Lower lobe of right lung (tissue), 2 donors: Measurements from ENCODE around the gene ELL. TPM values are rescaled to one million over a fixed set of nuclear protein-coding genes. Genes with fewer than 3 reads are reported as not detected.

Experiments used
- ATAC-seq, 2 donors: fragments of 200-7000 bp; cut with Tn5 transposase; one replicate each; pipeline ENCODE4 v1.9.1; 2020 to 2022; ENCODE audit warnings: mild to moderate bottlenecking in 2 of 2, moderate library complexity in 2 of 2
- DNase-seq: peaks from one replicate; pipeline ENCODE4 v3.0.0-alpha.2; 2020
- H3K27ac ChIP-seq: fragments of 200-600 bp; one replicate; pipeline ENCODE4 v1.8.0; 2022
- H3K27me3 ChIP-seq: fragments of 200-600 bp; one replicate; pipeline ENCODE4 v1.8.0; 2022; ENCODE audit warnings: low read depth
- H3K36me3 ChIP-seq: fragments of 200-600 bp; one replicate; pipeline ENCODE4 v1.8.0; 2022; ENCODE audit warnings: mild to moderate bottlenecking
- H3K4me1 ChIP-seq: fragments of 200-600 bp; one replicate; pipeline ENCODE4 v1.8.0; 2022
- H3K4me3 ChIP-seq: fragments of 200-600 bp; one replicate; pipeline ENCODE4 v1.8.0; 2022; ENCODE audit warnings: mild to moderate bottlenecking
- H3K9me3 ChIP-seq: fragments of 200-600 bp; one replicate; pipeline ENCODE4 v1.8.0; 2022
- intact Hi-C: fragments of 100-400 bp; cut with DNase I; formaldehyde crosslinking; loops from one replicate; pipeline ENCODE4 v1.11.0; 2022
- total RNA-seq: library from RNA; stranded (reverse); fragmentation: NEBNext Ultra II Directional; extraction: Animal tissue kit (Norgen Biotek cat#: 25700); gene quantifications from one replicate; pipeline ENCODE4 v1.2.1, GENCODE V29; 2021
- TF ChIP-seq, protein P1 (sequence below): fragments of 200-600 bp; IDR thresholded peaks from one replicate; pipeline ENCODE4 v1.8.0; 2022; ENCODE audit warnings: antibody characterized with exemption, mild to moderate bottlenecking
- donor health status: DM: no; HTN: yes; CAD: no; lungs with severe emphysema.

Gene ELL
- total RNA-seq, 1 donor from 2014 or later = 19.7 TPM

DNA sequence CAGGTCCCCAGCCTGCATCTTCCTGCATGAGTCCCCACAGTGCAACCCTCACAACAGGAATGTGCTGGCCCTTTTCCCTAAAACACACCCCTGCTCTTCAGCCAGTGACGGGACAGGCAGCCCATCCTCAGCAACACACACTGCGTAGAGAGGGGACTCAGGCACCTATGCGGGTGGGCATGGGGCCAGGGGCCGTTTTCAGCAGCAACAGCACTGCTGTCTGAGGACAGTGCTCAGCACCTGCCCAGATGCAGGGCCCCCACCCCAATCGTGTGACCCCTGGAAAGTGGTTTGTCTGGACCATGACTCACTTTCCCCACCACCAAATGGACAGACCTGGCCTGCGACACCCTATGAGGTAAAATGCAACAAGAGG, 55.9 kb downstream of the ELL start:
- Histone ChIP-seq H3K27me3 (no peaks in the 10 kb centered on the region), H3K36me3 (peaks cover 32% of the 10 kb centered on the region), H3K27ac (peak overlapping the region; percentile 83), H3K9me3 (no peaks in the 10 kb centered on the region), H3K4me3 (no peak overlapping the region), H3K4me1 (peaks cover 57% of the 10 kb centered on the region)
- intact Hi-C loops = no loop called here
- ATAC-seq (no peak), DNase-seq (no peak)
- TF ChIP-seq, protein P1, sequence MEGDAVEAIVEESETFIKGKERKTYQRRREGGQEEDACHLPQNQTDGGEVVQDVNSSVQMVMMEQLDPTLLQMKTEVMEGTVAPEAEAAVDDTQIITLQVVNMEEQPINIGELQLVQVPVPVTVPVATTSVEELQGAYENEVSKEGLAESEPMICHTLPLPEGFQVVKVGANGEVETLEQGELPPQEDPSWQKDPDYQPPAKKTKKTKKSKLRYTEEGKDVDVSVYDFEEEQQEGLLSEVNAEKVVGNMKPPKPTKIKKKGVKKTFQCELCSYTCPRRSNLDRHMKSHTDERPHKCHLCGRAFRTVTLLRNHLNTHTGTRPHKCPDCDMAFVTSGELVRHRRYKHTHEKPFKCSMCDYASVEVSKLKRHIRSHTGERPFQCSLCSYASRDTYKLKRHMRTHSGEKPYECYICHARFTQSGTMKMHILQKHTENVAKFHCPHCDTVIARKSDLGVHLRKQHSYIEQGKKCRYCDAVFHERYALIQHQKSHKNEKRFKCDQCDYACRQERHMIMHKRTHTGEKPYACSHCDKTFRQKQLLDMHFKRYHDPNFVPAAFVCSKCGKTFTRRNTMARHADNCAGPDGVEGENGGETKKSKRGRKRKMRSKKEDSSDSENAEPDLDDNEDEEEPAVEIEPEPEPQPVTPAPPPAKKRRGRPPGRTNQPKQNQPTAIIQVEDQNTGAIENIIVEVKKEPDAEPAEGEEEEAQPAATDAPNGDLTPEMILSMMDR = no peak

DNA sequence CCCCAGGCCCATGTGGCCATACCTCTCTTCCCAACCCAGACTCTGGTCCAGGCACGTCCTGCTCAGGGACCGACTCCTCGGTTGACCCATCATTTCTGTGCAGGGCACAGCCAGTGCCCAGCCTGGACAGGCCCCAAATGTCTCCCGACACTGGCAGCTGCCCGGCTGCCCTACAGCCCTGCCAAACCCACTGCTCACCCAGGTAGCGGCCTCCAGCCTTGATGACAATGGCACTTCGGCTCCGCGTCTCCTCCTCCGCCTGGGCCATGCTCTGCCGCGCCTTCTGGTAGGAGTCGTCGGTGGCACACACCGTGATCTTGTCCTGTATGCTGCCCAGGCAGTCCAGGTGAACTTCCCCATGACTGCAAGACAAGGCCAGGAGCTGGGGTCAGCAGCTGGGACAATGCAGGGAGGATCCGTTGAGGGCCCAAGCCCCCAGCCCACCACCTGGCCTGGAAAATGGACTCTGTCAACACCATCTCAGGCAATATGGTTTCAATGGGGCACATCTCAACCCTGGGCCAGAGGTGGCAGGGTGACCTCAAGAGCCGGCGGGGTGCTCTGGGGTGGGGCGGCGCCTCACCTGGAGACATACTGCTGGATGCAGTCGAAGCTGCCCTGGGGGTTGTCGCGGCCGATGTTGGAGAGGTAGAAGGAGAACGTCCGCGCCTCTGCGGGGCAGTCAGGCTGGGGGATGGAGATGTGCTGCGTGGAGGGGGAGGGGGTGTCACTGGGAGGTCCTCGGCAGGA, 56.5 kb downstream of the ELL start:
- Histone ChIP-seq H3K36me3 (peaks cover 32% of the 10 kb centered on the region), H3K27me3 (no peaks in the 10 kb centered on the region), H3K4me1 (peaks cover 57% of the 10 kb centered on the region), H3K4me3 (no peak overlapping the region), H3K27ac (peak overlapping the region; percentile 83), H3K9me3 (no peaks in the 10 kb centered on the region)
- ATAC-seq (no peak), DNase-seq (no peak)
- intact Hi-C loops = no loop called here
- TF ChIP-seq, protein P1 = no peak

DNA sequence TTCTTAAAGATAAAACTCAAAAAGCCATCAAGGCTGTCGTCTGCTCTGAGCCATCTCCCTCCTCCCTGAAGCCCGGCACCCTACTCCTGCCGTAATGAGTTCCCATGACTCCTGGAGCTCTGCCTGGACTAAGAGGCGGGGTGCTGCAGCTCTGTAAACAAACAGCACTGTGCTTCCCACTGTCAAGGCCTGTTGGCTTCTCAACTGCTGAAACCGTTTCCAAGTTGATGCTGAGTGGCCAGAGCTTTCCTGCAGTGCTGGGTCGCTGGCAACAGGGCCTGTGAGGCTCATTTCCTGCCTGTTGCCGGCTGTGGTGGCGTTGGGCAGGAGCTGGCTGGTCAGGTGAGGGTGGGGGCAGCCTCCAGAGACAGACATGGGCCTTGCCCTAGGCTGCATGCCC, 57.2 kb downstream of the ELL start:
- no peaks in the 10 kb centered on the region for H3K27me3 ChIP-seq
- TF ChIP-seq, protein P1 = no peak
- H3K9me3 ChIP-seq = no peaks in the 10 kb centered on the region
- intact Hi-C loops = no loop called here
- H3K4me1 ChIP-seq = peaks cover 55% of the 10 kb centered on the region
- no peak overlapping the region for H3K4me3 ChIP-seq
- peak overlapping the region; percentile 83 for H3K27ac ChIP-seq
- peaks cover 35% of the 10 kb centered on the region for H3K36me3 ChIP-seq
- DNase-seq = peak; percentile 75
- ATAC-seq = peak; percentile 71 to 74

DNA sequence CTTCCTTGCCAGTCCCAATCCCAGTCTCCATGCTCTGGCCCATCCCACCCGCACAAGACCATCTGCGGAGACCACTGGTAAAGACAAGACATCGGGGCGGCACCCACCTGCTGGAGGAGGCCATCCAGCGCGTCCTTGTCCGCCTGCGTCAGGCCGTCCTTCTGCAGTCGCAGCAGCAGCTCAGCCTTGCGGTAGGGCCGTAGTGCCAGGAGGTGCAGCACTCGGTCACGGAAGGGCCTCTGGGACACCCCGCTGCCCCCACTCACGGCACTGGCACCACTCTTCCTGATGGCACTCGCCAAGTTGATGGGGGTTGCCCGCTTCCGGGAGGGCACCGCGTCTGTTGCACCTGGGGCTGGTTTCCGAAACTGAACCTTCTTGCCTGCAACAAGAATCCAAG, 60.4 kb downstream of the ELL start:
- Histone ChIP-seq H3K9me3 (no peaks in the 10 kb centered on the region), H3K4me3 (no peak overlapping the region), H3K36me3 (peaks cover 65% of the 10 kb centered on the region), H3K27ac (peak overlapping the region; percentile 73), H3K4me1 (peaks cover 43% of the 10 kb centered on the region), H3K27me3 (no peaks in the 10 kb centered on the region)
- TF ChIP-seq, protein P1 = no peak
- no peak for ATAC-seq
- intact Hi-C loops = no loop called here
- DNase-seq = no peak

DNA sequence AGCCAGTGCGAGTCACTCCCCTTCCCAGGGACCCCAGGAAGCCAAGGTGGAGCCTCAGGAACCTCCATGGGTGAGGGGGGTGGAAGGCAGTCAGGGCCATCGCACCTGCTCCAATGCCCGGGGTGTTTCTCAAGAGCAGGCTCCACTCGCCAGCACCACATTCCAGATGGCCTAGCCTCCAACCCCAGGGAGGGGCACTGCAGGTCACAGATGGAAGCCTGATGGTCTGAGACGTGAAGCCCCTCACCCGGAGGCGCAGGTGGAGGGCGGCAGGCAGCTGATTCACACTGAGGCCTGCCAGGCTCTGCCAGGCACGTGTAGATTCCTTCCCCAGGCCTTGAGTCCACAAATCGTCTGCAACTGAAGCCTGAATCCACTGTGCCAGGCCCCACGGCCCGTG, 61.0 kb downstream of the ELL start:
- H3K9me3 ChIP-seq = no peaks in the 10 kb centered on the region
- peaks cover 41% of the 10 kb centered on the region for H3K4me1 ChIP-seq
- ATAC-seq (no peak), DNase-seq (no peak)
- peak overlapping the region; percentile 73 for H3K27ac ChIP-seq
- H3K27me3 ChIP-seq = no peaks in the 10 kb centered on the region
- TF ChIP-seq, protein P1 = no peak
- H3K36me3 ChIP-seq = peaks cover 70% of the 10 kb centered on the region
- intact Hi-C loops = no loop called here
- no peak overlapping the region for H3K4me3 ChIP-seq
